GM18505 (cell line): Measurements from ENCODE around the gene DMRTA1.
A peak's percentile ranks its signal among the peaks of the same experiment; 100 is the strongest.
"Not testable (repeated sequence)": the region's sequence is repeated elsewhere in the genome, so short reads cannot be mapped to it uniquely, and the experiment has no call there.

Experiments
- ATAC-seq: cut with Tn5 transposase; IDR thresholded peaks from one replicate; pipeline ENCODE4 v1.9.1; 2021; ENCODE audit not compliant: unreplicated experiment
- POLR2A ChIP-seq: IDR thresholded peaks from 4 replicates; pipeline ENCODE4 v1.6.1; 2011; ENCODE audit warnings: borderline replicate concordance; ENCODE audit not compliant: insufficient read depth, insufficient read length; ENCODE audit errors: extremely low read depth

The DMRTA1 gene

GRCh38 chr9:22446950-22447617, 460 bp downstream of the DMRTA1 start:
- ATAC-seq: peak; percentile 73
- no peak for TF ChIP-seq POLR2A

- TF ChIP-seq POLR2A: no peak
- peak; percentile 15 for ATAC-seq
Observed at GRCh38 chr9:22447618-22448305, 1.1 kb downstream of the DMRTA1 start.

GRCh38 chr9:22449719-22450118, 3.1 kb downstream of the DMRTA1 start:
- no peak for TF ChIP-seq POLR2A
- ATAC-seq: no peak

DNA sequence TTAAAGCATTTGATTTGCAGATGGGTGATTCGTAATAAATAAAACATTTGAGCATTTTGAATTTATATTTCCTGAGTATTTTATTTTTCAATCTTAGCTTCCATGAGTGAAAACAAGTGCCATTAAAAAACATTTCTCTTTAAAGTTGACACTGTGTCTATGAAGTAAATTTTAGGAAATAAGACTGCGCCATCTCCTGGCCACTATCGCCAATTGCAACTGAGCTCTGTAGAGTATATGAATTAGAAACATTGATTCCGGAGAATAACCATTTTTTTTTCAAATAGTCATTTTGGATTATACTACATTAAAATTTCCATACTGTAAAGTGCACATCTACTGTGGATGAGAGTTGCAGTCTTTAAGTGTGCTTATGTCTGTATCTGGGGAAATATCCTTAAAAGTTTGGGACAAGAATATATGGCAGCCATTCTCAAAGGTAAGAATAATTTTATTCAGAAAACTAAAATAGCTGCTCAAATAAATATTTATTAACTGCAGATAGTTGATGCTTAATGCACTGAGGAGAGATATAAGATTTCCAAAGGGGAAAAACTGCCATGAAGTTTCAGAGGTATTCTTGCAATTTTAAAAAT, 5.9 kb downstream of the DMRTA1 start:
- no peak for ATAC-seq

DNA sequence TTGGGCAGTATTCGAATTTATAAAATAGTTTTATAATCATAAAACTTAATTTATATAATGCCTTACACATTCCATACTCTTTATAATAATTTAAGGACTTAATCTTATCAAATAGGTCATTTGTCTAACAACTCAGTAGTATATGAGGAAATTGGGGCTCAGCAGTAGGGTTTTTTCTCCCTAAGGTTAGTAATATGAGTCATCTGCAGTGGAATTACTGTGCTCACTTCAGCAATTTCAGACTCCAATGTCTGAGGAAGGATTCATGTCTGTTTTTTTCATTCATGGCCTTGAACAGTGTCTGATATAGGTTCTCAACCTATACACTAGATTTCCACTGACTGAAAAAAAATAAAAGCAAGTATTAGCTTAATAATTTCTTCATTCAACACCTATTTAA, 7.4 kb downstream of the DMRTA1 start:
- TF ChIP-seq POLR2A: no peak
- no peak for ATAC-seq

More for the DNA sequence above, 5.9 kb downstream of the DMRTA1 start:
- no peak for TF ChIP-seq POLR2A

- TF ChIP-seq POLR2A: no peak
- ATAC-seq: no peak
Observed at GRCh38 chr9:22455181-22455580, 8.6 kb downstream of the DMRTA1 start.

DNA sequence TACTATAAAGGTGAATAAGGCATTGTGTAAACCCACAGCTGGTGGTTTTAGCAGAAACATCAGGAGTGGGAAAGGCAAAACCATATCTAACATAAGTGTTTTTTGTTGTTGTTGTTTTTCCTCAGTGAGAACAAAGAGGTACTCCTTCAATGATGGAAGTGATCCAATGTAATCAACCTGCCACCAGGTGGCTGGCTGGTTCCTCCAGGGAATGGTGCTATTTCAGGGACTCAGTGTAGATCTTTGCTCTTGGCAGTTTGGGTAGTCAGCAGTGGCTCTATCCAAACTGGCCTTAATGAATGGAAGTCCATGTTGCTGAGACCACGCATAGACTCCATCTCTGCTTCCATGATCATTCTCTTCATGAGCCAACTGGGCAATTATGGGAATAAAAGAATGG, 10.8 kb downstream of the DMRTA1 start:
- no peak for TF ChIP-seq POLR2A
- no peak for ATAC-seq

- ATAC-seq: no peak
- TF ChIP-seq POLR2A: no peak
Observed at GRCh38 chr9:22463205-22463604, 16.6 kb downstream of the DMRTA1 start.

GRCh38 chr9:22469928-22470544, 23.4 kb downstream of the DMRTA1 start:
- peak; percentile 86 for ATAC-seq
- TF ChIP-seq POLR2A: no peak

- no peak for ATAC-seq
- TF ChIP-seq POLR2A: no peak
Observed at GRCh38 chr9:22481566-22481965, 34.9 kb downstream of the DMRTA1 start.

DNA sequence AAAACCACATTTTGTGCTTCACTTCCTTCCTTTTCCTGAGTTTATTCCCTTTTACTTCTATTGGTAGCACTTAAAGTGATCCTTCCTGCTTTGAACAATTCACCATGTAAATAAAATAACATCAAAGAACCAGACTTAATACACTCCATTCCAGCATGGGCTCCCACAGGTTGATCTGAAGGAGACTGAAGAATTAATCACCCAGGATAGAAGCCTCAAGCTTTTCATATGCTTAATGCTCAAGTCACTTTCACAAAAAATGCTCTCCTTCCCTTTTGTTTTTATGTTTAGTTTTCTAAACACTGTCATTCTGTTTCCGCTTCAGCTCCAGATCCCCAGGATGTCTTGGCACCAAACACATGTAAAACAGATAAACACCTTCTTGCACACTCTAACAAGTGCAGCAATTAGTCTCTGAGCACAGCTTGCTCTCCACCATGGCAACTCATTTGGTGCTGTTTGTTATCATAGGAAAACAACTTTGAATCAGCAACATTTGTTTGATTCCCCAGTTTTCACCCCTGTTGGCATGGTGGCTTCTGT, 37.0 kb downstream of the DMRTA1 start:
- ATAC-seq: no peak
- no peak for TF ChIP-seq POLR2A

DNA sequence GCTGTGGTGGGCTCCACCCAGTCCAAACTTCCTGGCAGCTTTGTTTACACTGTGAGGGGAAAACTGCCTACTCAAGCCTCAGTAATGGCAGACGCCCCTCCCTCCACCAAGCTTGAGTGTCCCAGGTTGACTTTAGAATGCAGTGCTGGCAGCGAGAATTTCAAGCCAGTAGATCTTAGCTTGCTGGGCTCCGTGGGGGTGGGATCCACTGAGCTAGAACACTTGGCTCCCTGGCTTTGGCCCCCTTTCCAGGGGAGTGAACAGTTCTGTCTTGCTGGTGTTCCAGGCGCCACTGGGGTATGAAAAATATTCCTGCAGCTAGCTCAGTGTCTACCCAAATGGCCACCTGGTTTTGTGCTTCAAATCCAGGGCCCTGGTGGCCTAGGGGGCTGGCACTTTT, 49.6 kb downstream of the DMRTA1 start:
- ATAC-seq: not testable (repeated sequence)
